Measurements from ENCODE around the gene XCL2.

DNA sequence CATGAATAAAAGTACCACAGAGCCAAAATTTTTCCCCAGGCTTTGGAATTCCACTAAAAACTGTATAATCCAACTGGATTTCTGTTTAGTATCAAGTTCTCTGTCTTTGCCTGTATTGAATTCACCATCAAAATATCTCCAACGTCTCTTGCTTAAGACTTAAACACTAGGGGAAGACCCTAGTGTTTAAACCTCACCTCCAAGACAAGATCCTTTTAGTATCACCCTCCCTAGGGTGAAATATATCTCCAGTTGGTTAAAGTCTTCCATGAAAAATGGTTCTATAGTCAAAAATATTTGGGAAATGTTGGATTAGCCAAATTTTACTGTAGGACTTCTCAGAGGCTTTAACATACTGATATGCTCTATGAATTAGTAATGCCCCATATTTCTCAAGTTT is 24.5 kb upstream of the XCL2 start:
- TF ChIP-seq CTCF (IDR thresholded peaks at IDR 0.05 in 8 of 11, conservative IDR thresholded peaks at IDR 0.05 in 3 of 11) (no peak), POLR2AphosphoS5 (IDR thresholded peaks at IDR 0.05) (no peak)
